ENCODE results near the gene CAPN11. TPM values are rescaled to one million over a fixed set of nuclear protein-coding genes. Genes with fewer than 3 reads are reported as not detected.

Gene CAPN11
- total and polyA plus RNA-seq, 9 donors = 0.17 to 0.38 (median 0.20) TPM; not detected in 4

DNA sequence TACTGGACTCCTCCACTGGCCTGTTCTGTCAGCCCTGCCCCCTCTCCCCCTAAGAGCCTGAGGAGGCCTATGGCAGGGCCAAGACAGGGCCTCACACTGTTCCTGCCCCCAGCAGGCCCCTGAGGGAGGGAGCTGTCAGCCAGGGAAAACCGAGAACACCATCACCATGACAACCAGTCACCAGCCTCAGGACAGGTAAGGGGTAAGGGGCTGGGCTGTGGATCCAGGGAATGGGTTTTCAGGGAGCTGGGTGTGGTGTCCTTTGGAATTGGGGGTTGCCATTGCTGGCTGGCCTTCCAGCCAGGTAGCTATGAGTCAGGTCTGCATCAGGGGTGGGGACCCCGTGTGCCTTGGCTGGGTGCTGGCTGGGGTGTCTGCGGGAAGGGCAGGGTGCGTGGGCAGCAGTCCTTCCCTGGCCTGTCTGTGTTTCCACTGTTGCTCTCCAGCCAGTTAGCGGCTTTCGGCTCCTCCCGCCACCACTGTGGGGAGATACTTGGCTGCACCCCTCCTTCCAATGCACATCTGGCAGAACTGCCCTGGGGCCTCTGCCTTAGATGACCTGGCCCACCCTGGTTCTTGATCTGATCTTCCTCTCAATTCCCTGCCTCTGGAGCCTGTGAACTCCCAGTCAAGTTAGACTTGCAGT lies 68.7 kb downstream of the CAPN11 start:
- H3K27ac ChIP-seq = peak overlapping the region; percentile 45 to 67
- DNase-seq = no peak
- H3K9me3 ChIP-seq = no peaks in the 10 kb centered on the region
- no peaks in the 10 kb centered on the region for H3K27me3 ChIP-seq
- H3K4me1 ChIP-seq (ENCODE audit: insufficient read depth) = peaks cover 27% of the 10 kb centered on the region
- TF ChIP-seq, protein P1, sequence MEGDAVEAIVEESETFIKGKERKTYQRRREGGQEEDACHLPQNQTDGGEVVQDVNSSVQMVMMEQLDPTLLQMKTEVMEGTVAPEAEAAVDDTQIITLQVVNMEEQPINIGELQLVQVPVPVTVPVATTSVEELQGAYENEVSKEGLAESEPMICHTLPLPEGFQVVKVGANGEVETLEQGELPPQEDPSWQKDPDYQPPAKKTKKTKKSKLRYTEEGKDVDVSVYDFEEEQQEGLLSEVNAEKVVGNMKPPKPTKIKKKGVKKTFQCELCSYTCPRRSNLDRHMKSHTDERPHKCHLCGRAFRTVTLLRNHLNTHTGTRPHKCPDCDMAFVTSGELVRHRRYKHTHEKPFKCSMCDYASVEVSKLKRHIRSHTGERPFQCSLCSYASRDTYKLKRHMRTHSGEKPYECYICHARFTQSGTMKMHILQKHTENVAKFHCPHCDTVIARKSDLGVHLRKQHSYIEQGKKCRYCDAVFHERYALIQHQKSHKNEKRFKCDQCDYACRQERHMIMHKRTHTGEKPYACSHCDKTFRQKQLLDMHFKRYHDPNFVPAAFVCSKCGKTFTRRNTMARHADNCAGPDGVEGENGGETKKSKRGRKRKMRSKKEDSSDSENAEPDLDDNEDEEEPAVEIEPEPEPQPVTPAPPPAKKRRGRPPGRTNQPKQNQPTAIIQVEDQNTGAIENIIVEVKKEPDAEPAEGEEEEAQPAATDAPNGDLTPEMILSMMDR (IDR thresholded peaks at IDR 0.05) = no peak
- peak; percentile 4 for TF ChIP-seq POLR2A (IDR thresholded peaks at IDR 0.05)
- WGBS, 3 donors = 48 to 64% (median 58%) methylated on average over 7 of the region's 7 CpGs
- peak overlapping the region; percentile 0 for H3K4me3 ChIP-seq
- intact Hi-C loops (cut with DNase I) = loop anchor here in 1 of 4 donors (5.0 kb wide), 1 partner anchor 50 kb away; no protein-coding TSS in a partner anchor
- H3K36me3 ChIP-seq = no peaks in the 10 kb centered on the region

DNA sequence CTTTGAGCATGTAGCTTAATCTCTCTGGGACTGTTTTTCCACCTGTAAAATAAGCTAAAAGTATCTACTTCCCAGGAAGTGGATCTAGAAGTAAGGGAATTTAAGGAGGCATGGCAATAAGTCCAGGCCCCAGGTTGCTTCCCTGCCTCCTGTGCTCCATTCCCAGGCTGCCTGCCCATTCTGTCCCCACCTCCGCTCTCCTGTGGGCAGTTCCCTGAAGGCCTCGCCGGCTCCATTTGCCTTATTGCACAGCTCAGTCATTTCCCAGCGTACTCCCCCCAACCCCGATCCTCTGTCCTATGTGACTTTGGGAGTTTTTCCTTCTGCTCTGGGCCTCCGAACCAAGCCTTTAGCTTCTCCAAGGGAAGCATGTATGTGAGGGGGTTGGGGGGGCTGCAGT lies 69.4 kb downstream of the CAPN11 start:
- WGBS, 3 donors = 81 to 92% (median 89%) methylated on average over 6 of the region's 6 CpGs
- H3K4me1 ChIP-seq (ENCODE audit: insufficient read depth) = peaks cover 22% of the 10 kb centered on the region
- no peak for DNase-seq
- no peak overlapping the region for H3K4me3 ChIP-seq
- H3K27me3 ChIP-seq = no peaks in the 10 kb centered on the region
- TF ChIP-seq EP300 (IDR thresholded peaks at IDR 0.05) = no peak
- TF ChIP-seq, protein P1 (IDR thresholded peaks at IDR 0.05) = no peak
- TF ChIP-seq POLR2A (IDR thresholded peaks at IDR 0.05) = no peak
- intact Hi-C loops (cut with DNase I) = loop anchor here in 1 of 4 donors (5.0 kb wide), 1 partner anchor 51 kb away; no protein-coding TSS in a partner anchor
- H3K27ac ChIP-seq = peak overlapping the region in 1 of 2 donors; percentile 67
- H3K9me3 ChIP-seq = no peaks in the 10 kb centered on the region
- no peaks in the 10 kb centered on the region for H3K36me3 ChIP-seq

DNA sequence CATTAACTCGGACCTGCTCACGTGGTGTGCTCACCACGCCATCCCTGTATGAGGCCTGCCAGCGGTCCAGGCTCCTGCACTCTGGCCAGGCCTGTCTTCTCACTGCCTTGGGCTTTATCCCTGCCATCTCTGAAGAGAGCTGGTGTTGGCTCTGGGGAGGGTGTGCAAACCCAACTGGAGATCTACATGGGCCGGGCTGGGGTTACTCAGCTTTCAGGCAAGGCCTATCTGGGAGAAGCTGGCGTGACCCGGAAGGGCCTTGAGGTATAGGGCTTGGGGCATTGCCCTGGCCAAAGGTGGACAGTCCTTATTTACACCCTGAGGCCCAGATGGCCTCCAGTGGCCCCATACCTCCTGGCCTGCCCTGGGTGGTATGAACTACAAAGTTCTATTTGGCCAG lies 69.8 kb downstream of the CAPN11 start:
- no peaks in the 10 kb centered on the region for H3K9me3 ChIP-seq
- DNase-seq = no peak
- H3K27ac ChIP-seq = no peak overlapping the region
- H3K36me3 ChIP-seq = no peaks in the 10 kb centered on the region
- no peak overlapping the region for H3K4me3 ChIP-seq
- intact Hi-C loops (cut with DNase I) = loop anchor here in 1 of 4 donors (5.0 kb wide), 1 partner anchor 51 kb away; no protein-coding TSS in a partner anchor
- 88 to 98% (median 93%) methylated on average over 7 of the region's 7 CpGs for WGBS, 3 donors
- TF ChIP-seq, protein P1 (IDR thresholded peaks at IDR 0.05) = no peak
- TF ChIP-seq EP300 (IDR thresholded peaks at IDR 0.05) (no peak), POLR2A (IDR thresholded peaks at IDR 0.05) (no peak)
- H3K27me3 ChIP-seq = no peaks in the 10 kb centered on the region
- peaks cover 22% of the 10 kb centered on the region for H3K4me1 ChIP-seq (ENCODE audit: insufficient read depth)

DNA sequence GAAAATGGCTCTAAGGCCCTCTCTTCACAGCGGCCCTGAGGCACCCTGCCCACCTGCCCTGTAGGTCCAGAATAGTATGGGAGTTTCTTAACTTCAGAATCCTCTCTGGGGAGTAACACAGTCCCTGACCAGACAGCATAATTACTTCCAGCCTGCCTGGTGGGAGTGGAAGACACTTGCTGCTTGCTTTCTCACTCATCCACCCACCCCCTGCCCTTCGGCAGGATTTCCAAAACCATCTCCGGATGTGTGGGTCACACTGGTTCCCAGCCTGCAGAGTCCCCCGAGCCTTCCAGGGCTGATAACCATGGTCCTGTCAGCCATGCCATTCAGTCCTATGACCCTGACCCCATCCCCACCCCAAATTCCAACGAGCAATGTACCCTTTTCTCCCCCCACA lies 70.2 kb downstream of the CAPN11 start:
- no peak overlapping the region for H3K4me3 ChIP-seq
- H3K27me3 ChIP-seq = no peaks in the 10 kb centered on the region
- 67 to 69% (median 68%) methylated on average over 5 of the region's 5 CpGs for WGBS, 3 donors
- peaks cover 22% of the 10 kb centered on the region for H3K4me1 ChIP-seq (ENCODE audit: insufficient read depth)
- H3K36me3 ChIP-seq = no peaks in the 10 kb centered on the region
- intact Hi-C loops (cut with DNase I) = loop anchor here in 1 of 4 donors (5.0 kb wide), 1 partner anchor 52 kb away; no protein-coding TSS in a partner anchor
- no peaks in the 10 kb centered on the region for H3K9me3 ChIP-seq
- no peak overlapping the region for H3K27ac ChIP-seq
- TF ChIP-seq POLR2A (IDR thresholded peaks at IDR 0.05) (no peak), EP300 (IDR thresholded peaks at IDR 0.05) (no peak)
- no peak for DNase-seq
